Gastroesophageal sphincter (tissue), 4 donors: ENCODE measurements around the gene PIK3R1. TPM values are rescaled to one million over a fixed set of nuclear protein-coding genes. Genes with fewer than 3 reads are reported as not detected.

Experiments used
- ATAC-seq: fragments of 150-250 bp; one replicate; pipeline ENCODE4 v1.9.1; 2016; ENCODE audit warnings: mild to moderate bottlenecking, moderate library complexity
- H3K27ac ChIP-seq, 4 donors: fragments of 200-600 bp; sonication (generic) in 3 of 4; 1 replicate in 3 of 4; 2 replicates in 1 of 4; pipeline ENCODE4 v1.5.1; 2016 to 2019
- H3K27me3 ChIP-seq: fragments of 200-600 bp; sonication (generic); one replicate; pipeline ENCODE4 v1.5.1; 2019
- H3K36me3 ChIP-seq, 2 donors: fragments of 200-600 bp; sonication (generic); one replicate each; pipeline ENCODE4 v1.5.1; 2019; ENCODE audit warnings: control low read depth in 1 of 2
- H3K4me1 ChIP-seq, 3 donors: fragments of 200-600 bp; sonication (generic); 1 replicate in 2 of 3; 2 replicates in 1 of 3; pipeline ENCODE4 v1.5.1; 2016 to 2019; ENCODE audit warnings: control low read depth in 2 of 3
- H3K4me3 ChIP-seq, 2 donors: fragments of 200-600 bp; sonication (generic); one replicate each; pipeline ENCODE4 v1.5.1; 2019; ENCODE audit warnings: mild to moderate bottlenecking in 1 of 2, moderate library complexity in 1 of 2
- H3K9me3 ChIP-seq, 3 donors: fragments of 200-600 bp; sonication (generic); one replicate each; pipeline ENCODE4 v1.5.1; 2017 to 2019; ENCODE audit warnings: control low read depth in 2 of 3
- EP300 ChIP-seq: sonication (generic); formaldehyde crosslinking; IDR thresholded peaks from one replicate; pipeline ENCODE4 v1.6.1; 2017; ENCODE audit warnings: antibody characterized with exemption, mild to moderate bottlenecking
- POLR2A ChIP-seq, 2 donors: fragments of 450-650 bp; IDR thresholded peaks; one replicate each; pipeline ENCODE4 v1.6.1; 2017; ENCODE audit warnings: antibody characterized with exemption in 2 of 2, mild to moderate bottlenecking in 2 of 2, moderate library complexity in 1 of 2
- POLR2AphosphoS5 ChIP-seq: sonication (generic); formaldehyde crosslinking; IDR thresholded peaks from one replicate; pipeline ENCODE4 v1.6.1; 2017; ENCODE audit warnings: antibody characterized with exemption
- WGBS, 2 donors: methylation state at CpG; one replicate each; pipeline ENCODE4 v1.1.5; 2018; ENCODE audit warnings: low coverage in 1 of 2; 5-methylcytosine and 5-hydroxymethylcytosine counted together
- total RNA-seq, 4 donors: library from RNA; depleted of rRNA; stranded (reverse); fragments of >200 nt; gene quantifications; one replicate each; pipeline ENCODE4 v1.1.0, GENCODE V29; 2016
- TF ChIP-seq, protein P1 (sequence below), 4 experiments: fragments of 200-600 bp in 2 of 4; fragments of 450-650 bp in 2 of 4; sonication (generic) in 1 of 4; IDR thresholded peaks; one replicate each; pipeline ENCODE4 v1.5.1; 2017 to 2019; ENCODE audit warnings: antibody characterized with exemption in 4 of 4, mild to moderate bottlenecking in 2 of 4, moderate library complexity in 2 of 4

The PIK3R1 gene
- total RNA-seq, 4 donors from 2014 or later: 188 to 403 (median 312) TPM

DNA sequence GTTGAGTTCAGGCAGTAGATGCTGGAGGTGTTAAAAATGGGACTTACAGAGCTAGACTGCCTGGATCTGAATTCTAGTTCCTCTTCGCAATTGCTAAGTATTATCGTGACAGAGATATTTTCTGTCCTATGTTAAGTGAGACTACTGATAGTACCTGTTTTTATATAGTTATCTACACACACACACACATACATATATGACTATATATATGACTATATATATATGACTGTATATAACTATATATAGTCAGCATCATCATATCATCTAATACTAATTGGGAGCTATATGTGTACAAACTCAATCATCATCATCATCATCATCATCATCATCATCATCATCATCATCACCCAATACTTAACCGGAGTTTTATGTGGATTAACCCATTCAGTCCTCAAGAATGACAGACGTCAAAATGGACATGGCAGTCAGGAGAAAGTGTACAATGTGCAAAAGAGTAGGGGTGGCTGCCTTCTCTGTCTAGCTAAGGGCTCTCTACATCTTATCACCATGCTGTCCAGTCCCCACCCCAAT lies 7.3 kb downstream of the PIK3R1 start:
- Histone ChIP-seq H3K27me3 (no peaks in the 10 kb centered on the region), H3K27ac (peak overlapping the region in 3 of 4 donors; percentile 35 to 64 (median 49)), H3K9me3 (no peaks in the 10 kb centered on the region), H3K36me3 (peaks cover 3 to 29% of the 10 kb centered on the region in 2 donors), H3K4me3 (peak overlapping the region; percentile 28 to 78), H3K4me1 (peaks cover 12 to 93% (median 41%) of the 10 kb centered on the region in 3 donors)
- 77 to 81% methylated on average over 4 of the region's 4 CpGs for WGBS, 2 donors
- no peak for ATAC-seq
- TF ChIP-seq EP300: no peak
- no peak for TF ChIP-seq POLR2A (IDR thresholded peaks at IDR 0.05)

DNA sequence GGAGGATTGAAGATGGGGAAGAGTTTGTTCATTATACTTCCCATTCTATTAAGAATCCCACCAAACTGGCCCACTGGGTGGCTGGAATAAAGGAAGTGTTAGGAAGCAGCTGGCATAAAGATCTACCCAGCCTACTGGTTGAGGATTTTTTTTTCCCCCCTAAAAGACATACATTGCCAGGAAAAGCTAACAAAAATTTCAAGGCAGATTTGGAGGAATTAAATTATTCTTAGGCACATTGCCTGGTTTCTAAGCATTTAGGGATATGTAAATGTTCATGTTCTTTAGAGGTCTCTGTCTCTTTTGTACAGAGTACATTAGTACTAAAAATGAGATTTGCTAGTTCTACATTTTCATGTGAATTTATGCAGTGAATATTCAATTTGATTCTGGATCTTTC lies 8.3 kb downstream of the PIK3R1 start:
- Histone ChIP-seq H3K4me3 (peak overlapping the region; percentile 21 to 28), H3K27me3 (no peaks in the 10 kb centered on the region), H3K36me3 (peaks cover 3 to 39% of the 10 kb centered on the region in 2 donors), H3K4me1 (peaks cover 15 to 100% (median 43%) of the 10 kb centered on the region in 3 donors), H3K9me3 (no peaks in the 10 kb centered on the region), H3K27ac (peak overlapping the region; percentile 9 to 64 (median 54))
- TF ChIP-seq, protein P1, sequence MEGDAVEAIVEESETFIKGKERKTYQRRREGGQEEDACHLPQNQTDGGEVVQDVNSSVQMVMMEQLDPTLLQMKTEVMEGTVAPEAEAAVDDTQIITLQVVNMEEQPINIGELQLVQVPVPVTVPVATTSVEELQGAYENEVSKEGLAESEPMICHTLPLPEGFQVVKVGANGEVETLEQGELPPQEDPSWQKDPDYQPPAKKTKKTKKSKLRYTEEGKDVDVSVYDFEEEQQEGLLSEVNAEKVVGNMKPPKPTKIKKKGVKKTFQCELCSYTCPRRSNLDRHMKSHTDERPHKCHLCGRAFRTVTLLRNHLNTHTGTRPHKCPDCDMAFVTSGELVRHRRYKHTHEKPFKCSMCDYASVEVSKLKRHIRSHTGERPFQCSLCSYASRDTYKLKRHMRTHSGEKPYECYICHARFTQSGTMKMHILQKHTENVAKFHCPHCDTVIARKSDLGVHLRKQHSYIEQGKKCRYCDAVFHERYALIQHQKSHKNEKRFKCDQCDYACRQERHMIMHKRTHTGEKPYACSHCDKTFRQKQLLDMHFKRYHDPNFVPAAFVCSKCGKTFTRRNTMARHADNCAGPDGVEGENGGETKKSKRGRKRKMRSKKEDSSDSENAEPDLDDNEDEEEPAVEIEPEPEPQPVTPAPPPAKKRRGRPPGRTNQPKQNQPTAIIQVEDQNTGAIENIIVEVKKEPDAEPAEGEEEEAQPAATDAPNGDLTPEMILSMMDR (IDR thresholded peaks at IDR 0.05): no peak
- TF ChIP-seq EP300 (no peak), POLR2A (IDR thresholded peaks at IDR 0.05) (no peak), POLR2AphosphoS5 (no peak)
- no peak for ATAC-seq

DNA sequence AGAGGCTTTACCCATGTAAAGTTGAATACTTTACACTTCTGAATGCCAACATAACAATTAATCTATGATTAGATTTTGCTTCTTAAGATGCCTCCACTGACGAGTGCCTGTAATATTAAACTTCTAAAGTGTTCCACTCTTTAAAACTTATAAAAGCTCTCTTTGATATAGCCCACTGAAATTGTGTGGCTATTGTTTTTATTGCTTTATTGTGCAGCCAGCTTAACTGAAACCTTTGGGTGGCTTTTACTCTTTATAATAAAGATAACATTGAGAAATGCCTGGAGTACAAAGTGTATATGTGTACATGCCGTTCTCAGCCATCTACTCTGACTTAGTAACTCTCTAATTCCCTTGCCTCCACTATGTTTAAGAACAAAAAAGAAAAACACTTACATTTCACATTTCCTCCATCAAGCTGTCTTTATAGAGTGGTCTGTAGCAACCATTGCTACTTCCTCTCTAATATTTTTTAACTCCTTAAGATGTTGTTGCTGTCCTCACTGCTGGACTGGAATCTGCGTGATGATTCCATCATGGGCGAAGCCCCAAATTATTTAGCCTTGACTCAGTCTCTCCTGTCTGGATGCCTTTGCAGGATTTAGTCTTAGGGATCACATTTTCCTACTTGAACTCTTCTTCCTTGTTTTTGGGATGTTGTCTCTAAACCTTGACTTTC lies 9.1 kb downstream of the PIK3R1 start:
- H3K9me3 ChIP-seq: no peaks in the 10 kb centered on the region
- no peaks in the 10 kb centered on the region for H3K27me3 ChIP-seq
- ATAC-seq: peak; percentile 20
- H3K4me3 ChIP-seq: peak overlapping the region; percentile 21 to 26
- H3K27ac ChIP-seq: peak overlapping the region; percentile 49 to 64 (median 60)
- H3K36me3 ChIP-seq: peaks cover 3 to 46% of the 10 kb centered on the region in 2 donors
- H3K4me1 ChIP-seq: peaks cover 23 to 100% (median 47%) of the 10 kb centered on the region in 3 donors
- no peak for TF ChIP-seq POLR2A (IDR thresholded peaks at IDR 0.05)
- WGBS, 2 donors: 32 to 45% methylated on average over 4 of the region's 4 CpGs

DNA sequence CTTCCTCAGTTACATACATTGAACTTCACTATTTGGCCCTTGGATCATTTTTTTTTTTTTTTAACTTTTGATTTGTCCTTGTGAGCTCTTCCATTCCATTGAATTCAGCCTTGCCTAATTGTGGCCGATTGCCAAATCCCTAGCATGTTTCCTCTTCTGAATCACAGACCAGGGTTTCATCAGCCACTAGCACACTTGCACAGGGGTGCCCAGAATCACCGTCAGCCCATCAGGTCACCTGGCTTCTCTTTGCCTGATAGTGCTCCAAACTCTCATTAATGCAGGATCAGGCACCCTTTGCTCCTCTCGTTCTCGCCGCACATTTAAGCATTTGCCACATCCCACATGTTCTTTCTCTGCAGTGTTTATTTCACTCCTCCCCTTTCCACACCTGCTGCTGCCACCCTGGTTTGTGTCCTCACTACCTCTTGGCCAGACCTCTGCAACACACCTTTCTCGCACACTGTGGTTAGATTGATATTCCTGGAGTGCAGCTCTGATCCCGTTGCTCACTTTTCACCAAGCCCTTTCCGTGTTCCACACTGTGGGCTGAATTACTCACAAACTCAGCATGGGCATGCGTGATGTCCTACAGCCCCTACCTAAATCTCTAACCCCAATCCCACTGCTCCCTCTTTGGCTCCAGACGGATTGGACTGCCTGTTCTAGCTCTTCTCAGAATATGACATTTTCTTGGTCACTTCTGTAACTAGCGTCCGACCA lies 9.8 kb downstream of the PIK3R1 start:
- H3K27me3 ChIP-seq: no peaks in the 10 kb centered on the region
- H3K9me3 ChIP-seq: no peaks in the 10 kb centered on the region
- ATAC-seq: peak; percentile 63
- H3K4me1 ChIP-seq: peaks cover 30 to 100% (median 54%) of the 10 kb centered on the region in 3 donors
- WGBS, 2 donors: 60 to 71% methylated on average over 11 to 12 of the region's 12 CpGs
- peak overlapping the region; percentile 21 to 26 for H3K4me3 ChIP-seq
- no peak for TF ChIP-seq EP300
- TF ChIP-seq POLR2AphosphoS5: peak; percentile 64
- peak overlapping the region; percentile 49 to 64 (median 60) for H3K27ac ChIP-seq
- peaks cover 3 to 50% of the 10 kb centered on the region in 2 donors for H3K36me3 ChIP-seq

DNA sequence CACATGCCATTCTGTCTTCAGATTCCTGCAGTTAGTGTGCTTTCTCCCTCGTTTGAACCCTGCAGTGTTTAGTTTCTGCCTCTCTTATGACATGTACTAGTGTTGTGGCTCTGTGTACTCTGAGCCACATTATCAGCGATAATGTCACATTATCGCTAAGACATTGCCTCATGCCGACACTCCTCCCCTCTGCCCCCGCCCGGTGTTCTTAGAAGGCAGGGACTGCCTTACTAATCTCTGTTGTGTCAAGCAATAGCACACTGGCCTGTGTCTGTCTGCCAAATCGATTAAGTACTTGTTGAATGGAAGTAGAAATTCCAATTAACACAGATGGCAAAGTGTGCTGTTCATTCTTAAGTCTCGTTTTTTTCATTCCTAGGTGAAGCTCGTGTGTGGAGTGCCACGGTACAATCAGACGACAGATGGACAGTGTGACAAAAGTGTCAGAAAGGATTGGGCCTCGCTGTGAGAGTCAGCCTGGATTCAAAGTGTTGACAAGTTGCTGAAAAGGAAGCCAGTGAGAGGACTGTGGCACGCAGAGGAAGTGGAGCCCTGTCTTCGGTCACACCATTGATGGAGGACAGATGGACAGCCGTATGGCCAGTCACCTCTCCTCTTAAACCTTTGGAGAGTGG lies 10.5 kb downstream of the PIK3R1 start:
- peak overlapping the region in 3 of 4 donors; percentile 49 to 64 (median 58) for H3K27ac ChIP-seq
- H3K4me1 ChIP-seq: peaks cover 34 to 100% (median 58%) of the 10 kb centered on the region in 3 donors
- peak overlapping the region in 1 of 2 donors; percentile 15 for H3K4me3 ChIP-seq
- peaks cover 3 to 52% of the 10 kb centered on the region in 2 donors for H3K36me3 ChIP-seq
- H3K27me3 ChIP-seq: no peaks in the 10 kb centered on the region
- 71 to 86% methylated on average over 14 to 15 of the region's 15 CpGs for WGBS, 2 donors
- no peaks in the 10 kb centered on the region for H3K9me3 ChIP-seq
- ATAC-seq: peak; percentile 14
- TF ChIP-seq, protein P1 (IDR thresholded peaks at IDR 0.05): no peak
- TF ChIP-seq POLR2AphosphoS5 (no peak), POLR2A (IDR thresholded peaks at IDR 0.05) (no peak), EP300 (no peak)

DNA sequence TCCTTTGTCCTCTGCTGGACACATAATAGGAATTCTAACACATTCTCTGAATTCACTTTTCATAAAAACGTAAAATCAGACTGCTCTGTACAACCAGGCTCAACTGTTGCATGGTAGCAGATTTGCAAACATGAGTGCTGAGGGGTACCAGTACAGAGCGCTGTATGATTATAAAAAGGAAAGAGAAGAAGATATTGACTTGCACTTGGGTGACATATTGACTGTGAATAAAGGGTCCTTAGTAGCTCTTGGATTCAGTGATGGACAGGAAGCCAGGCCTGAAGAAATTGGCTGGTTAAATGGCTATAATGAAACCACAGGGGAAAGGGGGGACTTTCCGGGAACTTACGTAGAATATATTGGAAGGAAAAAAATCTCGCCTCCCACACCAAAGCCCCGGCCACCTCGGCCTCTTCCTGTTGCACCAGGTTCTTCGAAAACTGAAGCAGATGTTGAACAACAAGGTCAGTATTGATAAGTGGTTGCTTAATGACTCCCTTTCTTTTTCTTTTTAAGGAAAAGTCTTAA lies 11.1 kb downstream of the PIK3R1 start:
- ATAC-seq: no peak
- H3K27ac ChIP-seq: peak overlapping the region in 1 of 4 donors; percentile 58
- TF ChIP-seq, protein P1 (IDR thresholded peaks at IDR 0.05): no peak
- TF ChIP-seq POLR2AphosphoS5: no peak
- no peak overlapping the region for H3K4me3 ChIP-seq
- no peaks in the 10 kb centered on the region for H3K9me3 ChIP-seq
- 81 to 89% methylated on average over 8 of the region's 8 CpGs for WGBS, 2 donors
- H3K36me3 ChIP-seq: peaks cover 3 to 58% of the 10 kb centered on the region in 2 donors
- no peaks in the 10 kb centered on the region for H3K27me3 ChIP-seq
- peaks cover 39 to 100% (median 64%) of the 10 kb centered on the region in 3 donors for H3K4me1 ChIP-seq
